KOPT-K1 (cell line): ENCODE results near the gene SLC1A5.
A peak's percentile ranks its signal among the peaks of the same experiment; 100 is the strongest.
"Not testable (repeated sequence)": the region's sequence is repeated elsewhere in the genome, so short reads cannot be mapped to it uniquely, and the experiment has no call there.

Experiments used
- H3K27ac ChIP-seq: fragments of 200-600 bp; sonication (generic); 2 replicates; pipeline ENCODE4 v1.5.1; 2016; ENCODE audit warnings: antibody characterized with exemption, mild to moderate bottlenecking, low read depth, low read length; ENCODE audit not compliant: poor library complexity, severe bottlenecking
- H3K36me3 ChIP-seq: fragments of 200-600 bp; sonication (generic); 2 replicates; pipeline ENCODE4 v1.5.1; 2017; ENCODE audit warnings: antibody characterized with exemption, mild to moderate bottlenecking, low read length, moderate library complexity; ENCODE audit not compliant: insufficient read depth
- H3K9me3 ChIP-seq: fragments of 200-600 bp; sonication (generic); 2 replicates; pipeline ENCODE4 v1.5.1; 2017; ENCODE audit warnings: antibody characterized with exemption, low read length, mild to moderate bottlenecking; ENCODE audit not compliant: insufficient read depth, poor library complexity, severe bottlenecking

SLC1A5 gene

DNA sequence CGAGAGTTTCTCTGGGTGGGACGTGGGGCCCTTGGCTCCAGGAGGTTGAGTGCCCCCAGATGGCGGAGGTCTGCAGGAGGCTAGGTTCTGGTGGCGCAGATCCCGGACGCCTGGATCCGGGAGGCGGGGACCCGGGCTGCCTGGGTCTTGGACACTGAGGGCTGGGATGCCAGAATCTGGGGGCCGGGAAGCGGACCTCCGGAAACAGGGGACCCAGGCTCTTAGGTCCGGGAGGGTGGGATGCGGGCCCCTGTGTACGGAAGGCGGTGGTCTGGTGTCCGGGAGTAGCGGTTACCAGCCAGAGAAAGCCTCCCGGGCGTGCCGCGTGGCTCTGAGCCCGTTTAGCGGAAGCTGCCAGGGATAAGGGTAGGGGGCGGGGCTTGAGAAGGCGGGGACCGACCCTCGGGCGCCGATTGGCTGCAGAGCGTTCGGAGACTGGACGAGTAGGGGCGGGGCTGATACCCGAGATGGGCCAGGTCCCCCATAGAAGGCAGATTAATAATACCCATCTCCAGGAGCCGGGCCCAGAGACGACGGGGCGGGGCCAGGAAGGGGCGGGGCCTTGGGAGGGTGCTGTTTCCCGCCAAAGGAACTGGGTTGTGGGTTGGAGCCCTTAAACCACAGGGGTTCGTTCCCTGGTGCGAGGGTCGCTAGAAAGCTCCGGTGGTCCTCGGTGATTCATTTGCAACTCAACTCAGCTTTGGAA lies at the start of gene SLC1A5:
Gene SLC1A5, minus strand, starts transcription at position 333 of the 706 bp plus-strand sequence. CDS start 629 bp downstream, outside the sequence.
- Histone ChIP-seq H3K27ac (peak within 1 kb of the TSS; percentile 93), H3K36me3 (peaks cover 28% of the 10 kb centered on the region), H3K9me3 (no peaks in the 10 kb centered on the region)

DNA sequence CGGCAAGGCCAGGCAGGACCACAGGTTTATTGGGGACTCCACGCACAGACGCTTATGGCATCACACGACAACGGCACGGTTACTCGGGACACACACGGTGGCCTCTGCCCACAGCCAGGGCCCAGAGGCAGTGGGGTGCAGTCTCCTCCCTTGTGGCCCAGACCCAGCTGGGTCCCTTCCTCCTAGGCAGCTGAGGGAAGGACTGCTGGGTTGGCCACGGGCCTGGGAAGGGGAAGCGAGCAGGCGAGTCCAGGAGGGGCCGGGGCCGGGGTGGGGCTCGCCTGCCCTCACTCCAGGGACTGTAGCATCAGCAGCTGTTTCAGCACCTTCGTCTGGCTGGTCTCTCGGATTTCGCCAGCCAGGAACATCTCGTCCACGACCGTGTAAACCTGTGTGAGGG lies 49.8 kb upstream of the SLC1A5 start:
- peaks cover 54% of the 10 kb centered on the region for H3K36me3 ChIP-seq
- no peaks in the 10 kb centered on the region for H3K9me3 ChIP-seq
- H3K27ac ChIP-seq: no peak overlapping the region

DNA sequence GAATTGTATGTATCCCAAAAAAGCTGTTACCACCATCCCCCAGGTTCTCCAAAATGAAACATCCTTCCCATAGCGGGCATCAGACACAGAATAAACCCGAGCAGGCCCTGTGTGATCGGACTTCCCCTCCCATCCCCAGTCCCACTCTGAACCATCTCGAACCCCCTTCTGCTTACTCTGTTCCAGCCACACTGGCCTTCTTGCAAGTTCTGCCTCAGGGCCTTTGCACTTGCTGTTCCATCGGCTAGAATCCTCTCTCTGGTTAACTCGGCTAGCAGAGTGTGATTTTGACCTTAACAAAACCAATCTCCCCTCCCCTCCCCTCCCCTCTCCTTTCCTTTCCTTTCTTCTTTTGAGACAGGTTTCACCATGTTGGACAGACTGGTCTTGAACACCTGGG lies 46.6 kb upstream of the SLC1A5 start:
- H3K9me3 ChIP-seq: no peaks in the 10 kb centered on the region

DNA sequence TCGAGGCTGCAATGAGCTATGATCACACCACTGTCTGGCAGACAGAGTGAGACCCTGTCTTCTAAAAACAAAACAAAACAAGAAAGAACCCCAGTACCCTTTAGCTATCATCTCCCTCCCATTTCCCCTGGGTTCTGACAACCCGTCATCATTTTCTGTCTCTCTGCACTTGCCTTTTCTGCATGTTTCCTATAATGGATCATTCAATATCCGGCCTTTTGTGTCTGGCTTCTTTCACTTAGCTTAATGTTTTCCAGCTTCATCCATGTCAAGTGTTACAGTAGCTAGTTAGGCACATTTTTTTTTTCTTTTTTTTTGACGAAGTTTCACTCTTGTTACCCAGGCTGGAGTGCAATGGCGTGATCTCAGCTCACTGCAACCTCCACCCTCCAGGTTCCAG lies 45.7 kb upstream of the SLC1A5 start:
- no peaks in the 10 kb centered on the region for H3K9me3 ChIP-seq
- no peak overlapping the region for H3K27ac ChIP-seq
- H3K36me3 ChIP-seq: peaks cover 19% of the 10 kb centered on the region

More for the DNA sequence above, 46.6 kb upstream of the SLC1A5 start:
- Histone ChIP-seq H3K36me3 (peaks cover 27% of the 10 kb centered on the region), H3K27ac (no peak overlapping the region)

DNA sequence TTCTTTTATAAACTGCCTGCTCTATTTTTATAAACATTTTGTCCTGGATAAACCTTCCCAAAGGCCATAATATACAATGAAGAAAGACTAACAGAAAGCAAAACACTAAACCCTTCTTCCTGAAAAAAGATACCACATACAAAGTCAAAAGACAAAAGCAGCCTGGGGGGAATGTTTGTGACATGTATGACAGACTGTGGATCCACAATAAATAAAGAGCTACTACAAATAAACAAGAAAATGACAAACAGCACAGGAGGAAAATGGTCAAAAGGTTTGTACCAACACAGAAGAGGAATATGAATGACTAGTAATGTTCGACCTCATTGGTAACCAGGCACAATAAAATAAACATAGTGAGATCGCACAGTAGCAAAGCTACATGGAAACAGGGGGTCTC lies 42.5 kb upstream of the SLC1A5 start:
- Histone ChIP-seq H3K36me3 (no peaks in the 10 kb centered on the region), H3K27ac (no peak overlapping the region), H3K9me3 (no peaks in the 10 kb centered on the region)

DNA sequence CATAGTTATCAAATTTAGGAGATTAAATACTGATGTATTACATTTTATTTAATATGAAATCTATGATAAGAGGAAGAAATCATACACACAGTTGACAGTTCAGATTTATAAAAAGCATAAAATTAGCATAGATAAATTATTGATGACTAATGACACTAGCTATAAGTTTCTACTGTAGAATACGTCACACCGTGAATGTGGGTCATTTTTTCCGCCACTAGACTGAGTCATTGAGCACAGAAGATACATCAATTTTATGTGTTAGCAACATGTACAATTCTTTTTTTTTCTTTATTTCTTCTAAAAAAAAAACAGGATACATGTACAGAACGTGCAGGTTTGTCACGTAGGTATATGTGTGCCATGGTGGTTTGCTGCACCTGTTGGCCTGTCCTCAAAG lies 40.1 kb upstream of the SLC1A5 start:
- Histone ChIP-seq H3K9me3 (no peaks in the 10 kb centered on the region), H3K36me3 (no peaks in the 10 kb centered on the region), H3K27ac (no peak overlapping the region)

DNA sequence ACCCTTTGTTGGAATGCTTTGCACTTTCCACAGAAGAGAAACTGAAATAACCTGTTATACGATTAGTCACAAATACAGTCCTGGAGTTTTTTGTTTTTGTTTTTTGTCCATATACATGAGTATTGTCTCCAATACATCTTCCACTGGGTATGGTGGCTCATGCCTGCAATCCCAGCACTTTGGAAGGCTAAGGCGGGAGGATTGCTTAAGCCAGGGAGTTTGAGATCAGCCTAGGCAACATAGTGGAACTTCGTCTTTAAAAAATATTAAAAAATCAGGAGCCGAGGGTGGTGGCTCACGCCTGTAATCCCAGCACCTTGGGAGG lies 37.3 kb upstream of the SLC1A5 start:
- no peaks in the 10 kb centered on the region for H3K36me3 ChIP-seq
- H3K9me3 ChIP-seq: no peaks in the 10 kb centered on the region
- H3K27ac ChIP-seq: no peak overlapping the region

DNA sequence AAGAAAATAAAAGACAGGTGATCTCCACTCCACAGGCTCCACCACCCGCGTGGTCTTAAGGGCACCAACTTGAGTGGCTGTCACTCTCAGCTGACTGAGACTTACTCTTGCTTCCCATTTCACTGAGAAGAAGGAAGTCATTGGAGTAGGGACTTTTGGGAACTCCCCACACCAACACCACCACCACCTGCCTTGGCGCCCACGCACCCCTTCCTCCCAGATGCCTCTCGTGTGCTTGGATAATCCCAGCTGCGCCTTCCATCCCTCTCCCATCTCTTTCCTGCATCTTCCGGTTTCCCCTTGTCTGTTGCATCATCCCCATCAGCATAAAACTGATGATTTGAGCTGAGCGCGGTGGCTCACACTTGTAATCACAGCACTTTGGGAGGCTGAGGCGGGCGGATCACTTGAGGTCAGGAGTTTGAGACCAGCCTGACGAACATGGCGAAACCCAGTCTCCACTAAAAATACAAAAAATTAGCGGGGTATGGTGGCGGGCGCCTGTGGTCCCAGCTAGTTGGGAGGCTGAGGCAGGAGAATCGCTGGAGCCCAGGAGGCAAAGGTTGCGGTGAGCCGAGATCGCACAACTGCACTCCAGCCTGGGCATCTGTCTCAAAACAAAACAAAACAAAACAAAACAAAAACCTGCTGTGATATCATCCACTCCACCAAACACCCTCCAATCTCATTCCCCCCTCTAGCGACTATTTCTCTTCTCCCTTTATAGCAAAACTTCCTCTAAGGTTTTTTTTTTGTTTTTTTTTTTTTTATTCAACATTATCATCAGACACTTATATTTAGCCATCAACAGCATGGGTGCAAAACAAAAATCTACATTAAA lies 36.7 kb upstream of the SLC1A5 start:
- H3K27ac ChIP-seq: no peak overlapping the region
- H3K36me3 ChIP-seq: no peaks in the 10 kb centered on the region
- no peaks in the 10 kb centered on the region for H3K9me3 ChIP-seq

DNA sequence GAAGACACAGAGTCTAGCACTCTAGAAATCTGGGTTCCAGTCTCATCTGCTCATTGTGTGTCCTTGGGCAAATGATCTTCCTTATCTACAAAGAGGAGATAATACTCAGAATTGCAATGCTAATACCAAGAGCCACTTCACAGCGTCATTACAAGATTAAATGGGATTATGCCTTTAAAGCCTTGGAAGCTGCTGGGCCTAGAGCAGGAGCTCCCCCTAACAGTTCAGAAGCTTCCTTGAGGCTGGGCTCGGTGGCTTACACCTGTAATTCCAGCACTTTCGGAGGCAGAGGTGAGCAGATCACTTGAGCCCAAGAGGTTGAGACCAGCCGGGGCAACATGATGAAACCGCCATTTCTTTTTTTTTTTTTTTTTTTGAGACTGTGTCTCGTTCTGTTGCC lies 34.7 kb upstream of the SLC1A5 start:
- H3K9me3 ChIP-seq: no peaks in the 10 kb centered on the region
- peak overlapping the region; percentile 21 for H3K27ac ChIP-seq
- no peaks in the 10 kb centered on the region for H3K36me3 ChIP-seq

DNA sequence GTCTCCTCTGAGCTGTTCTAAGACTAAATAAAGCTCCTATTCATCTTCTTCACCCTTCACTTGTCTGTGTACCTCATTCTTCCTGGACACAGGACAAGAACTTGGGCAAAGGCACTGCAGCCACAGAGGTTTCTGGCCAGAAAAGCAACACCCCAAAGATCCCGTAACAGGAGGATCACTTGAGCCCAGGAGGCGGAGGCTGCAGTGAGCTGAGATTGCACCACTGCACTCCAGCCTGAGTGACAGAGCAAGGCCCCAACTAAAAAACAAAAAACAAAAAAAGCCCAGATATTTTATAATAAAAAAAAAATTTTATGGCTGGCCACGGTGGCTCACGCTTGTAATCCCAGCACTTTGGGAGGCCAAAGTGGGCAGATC lies 34.0 kb upstream of the SLC1A5 start:
- H3K9me3 ChIP-seq, H3K36me3 ChIP-seq: not testable (repeated sequence)
- peak overlapping the region; percentile 99 for H3K27ac ChIP-seq

DNA sequence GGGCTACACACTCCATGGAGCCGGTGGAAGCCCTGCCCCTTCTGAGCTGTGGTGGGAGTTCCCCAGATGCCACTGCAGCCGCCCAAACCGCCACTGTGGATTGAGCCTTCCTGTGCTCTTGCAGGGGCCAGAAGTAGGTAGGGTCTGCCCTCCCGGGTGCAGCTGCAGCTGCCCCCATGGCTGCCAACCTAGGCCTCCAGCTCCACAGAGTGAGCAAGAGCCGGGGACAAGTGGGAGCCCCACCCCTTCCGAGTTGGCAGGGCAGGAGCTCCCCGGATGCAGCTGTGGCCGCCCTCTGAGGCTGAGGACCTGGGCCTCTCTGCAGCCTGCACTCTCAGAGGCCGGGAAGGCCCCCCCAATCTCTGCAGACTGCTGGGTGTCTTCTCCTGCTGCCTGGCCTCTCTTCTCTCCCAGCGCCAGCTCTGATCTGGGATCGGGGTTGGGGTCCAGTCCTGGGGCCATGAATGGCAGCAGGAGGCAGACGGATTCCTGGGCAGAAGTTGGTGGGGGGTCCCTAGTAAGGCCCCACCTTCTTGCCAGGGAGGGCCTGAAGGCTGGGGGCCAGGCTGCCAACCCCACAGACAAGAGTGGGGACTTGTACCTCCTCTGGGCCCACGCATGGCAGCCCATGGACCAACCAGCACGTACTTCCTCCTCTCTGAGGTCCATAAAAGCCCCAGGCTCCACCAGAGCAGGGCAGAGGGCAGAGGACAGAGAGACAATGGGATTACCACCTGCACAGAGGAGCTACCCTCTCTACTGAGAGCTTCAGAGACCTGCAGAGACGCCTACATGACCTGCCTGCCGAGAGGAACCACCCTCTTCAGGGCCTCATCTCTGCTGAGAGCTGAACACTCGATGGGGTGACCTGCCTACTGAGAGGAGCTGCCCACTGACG lies 33.4 kb upstream of the SLC1A5 start:
- Histone ChIP-seq H3K27ac (peak overlapping the region; percentile 99), H3K9me3 (no peaks in the 10 kb centered on the region), H3K36me3 (no peaks in the 10 kb centered on the region)

DNA sequence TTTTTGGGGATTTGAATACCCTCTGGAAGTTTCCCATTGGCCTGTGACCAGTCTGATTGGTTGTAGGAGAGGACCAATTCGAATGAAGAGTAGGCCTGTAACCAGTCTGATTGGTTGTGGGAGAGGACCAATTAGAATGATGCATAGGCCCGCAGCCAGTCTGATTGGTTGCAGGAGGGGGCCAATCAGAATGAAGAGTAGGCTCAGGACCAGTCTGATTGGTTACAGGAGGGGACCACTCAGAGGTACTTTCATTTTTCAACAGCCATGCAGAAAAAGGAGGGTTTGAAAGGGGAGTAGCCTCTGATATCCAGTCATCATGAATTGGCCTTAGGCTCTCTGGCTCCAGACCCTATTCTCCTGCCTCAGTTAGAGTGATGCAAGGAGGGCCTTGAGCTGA lies 30.4 kb upstream of the SLC1A5 start:
- H3K27ac ChIP-seq: peak overlapping the region; percentile 39
- no peaks in the 10 kb centered on the region for H3K36me3 ChIP-seq
- no peaks in the 10 kb centered on the region for H3K9me3 ChIP-seq

DNA sequence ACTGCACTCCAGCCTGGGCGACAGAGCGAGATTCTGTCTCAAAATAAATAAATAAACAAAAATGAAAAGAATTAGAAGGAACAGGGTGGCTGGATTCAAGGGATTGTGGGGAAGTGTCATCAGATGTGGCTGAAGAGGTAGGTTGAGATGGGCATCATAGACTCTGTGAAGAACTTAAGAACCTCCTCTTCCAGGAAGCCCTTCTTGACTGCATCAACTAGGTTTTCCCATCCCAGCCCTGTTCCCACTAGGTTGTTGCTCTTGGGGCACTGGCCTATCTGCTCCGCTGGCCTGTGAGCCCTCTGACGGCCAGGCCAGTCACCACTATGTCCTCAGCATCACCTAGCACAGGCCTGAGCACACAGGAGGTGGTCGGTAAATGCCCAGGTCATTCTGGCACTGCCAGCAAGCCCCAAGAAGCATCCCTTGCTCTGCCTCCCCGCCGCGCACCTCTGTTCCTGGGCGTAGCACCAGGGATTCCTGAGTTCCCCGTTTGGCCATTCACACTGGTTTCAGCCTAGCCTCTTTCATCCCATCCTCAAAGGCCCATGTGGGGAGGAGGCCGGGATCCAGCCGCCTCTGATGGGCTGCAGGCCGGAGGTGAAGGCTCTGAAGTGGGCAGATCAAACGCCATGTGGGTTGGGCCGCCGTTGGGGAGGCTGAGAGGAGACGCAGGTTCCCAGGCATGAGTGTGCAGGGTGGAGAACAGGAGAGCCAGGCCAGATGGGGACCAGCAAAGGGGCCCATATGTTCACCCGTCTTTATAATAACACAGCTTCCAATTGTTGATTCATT lies 27.6 kb upstream of the SLC1A5 start:
- H3K27ac ChIP-seq: peak overlapping the region; percentile 34
- H3K36me3 ChIP-seq: no peaks in the 10 kb centered on the region
- H3K9me3 ChIP-seq: no peaks in the 10 kb centered on the region

DNA sequence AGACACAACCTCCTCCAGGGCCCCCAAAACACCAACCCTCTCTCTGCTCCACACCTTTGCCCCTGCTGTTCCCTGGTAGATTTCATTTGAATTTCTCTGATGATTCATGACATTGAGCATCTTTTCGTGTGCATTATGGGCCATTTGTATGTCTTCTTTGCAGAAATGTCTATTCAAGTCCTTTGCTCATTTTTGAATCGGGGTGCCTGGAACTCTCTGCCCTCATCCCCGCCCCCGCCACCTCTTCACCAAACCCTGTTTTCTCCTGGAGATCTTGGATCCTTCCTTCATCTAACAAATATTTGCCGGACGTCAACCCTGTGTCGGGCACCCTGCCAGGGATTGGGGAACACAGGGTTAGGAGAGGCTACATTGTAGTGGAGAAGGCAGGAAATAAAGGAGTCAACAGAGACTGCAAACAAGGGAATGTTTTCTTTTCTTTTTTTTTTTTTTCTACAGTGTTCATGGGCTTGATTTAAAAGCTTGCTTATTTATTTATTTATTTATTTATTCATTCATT lies 25.5 kb upstream of the SLC1A5 start:
- no peaks in the 10 kb centered on the region for H3K36me3 ChIP-seq
- no peaks in the 10 kb centered on the region for H3K9me3 ChIP-seq
- H3K27ac ChIP-seq: peak overlapping the region; percentile 55
